Fibroblast of mammary gland (primary cell): ENCODE measurements around the gene CRADD.
A peak's percentile ranks its signal among the peaks of the same experiment; 100 is the strongest.
"Not testable (repeated sequence)": the region's sequence is repeated elsewhere in the genome, so short reads cannot be mapped to it uniquely, and the experiment has no call there.

ENCODE experiments used
- DNase-seq: peaks from one replicate; pipeline ENCODE4 v3.0.0-alpha.2; 2010; ENCODE audit warnings: low read depth
- H3K4me3 ChIP-seq: 2 replicates; pipeline ENCODE4 v1.5.1; 2011; ENCODE audit warnings: low read depth, mild to moderate bottlenecking, low read length, moderate library complexity; ENCODE audit not compliant: control insufficient read depth
- TF ChIP-seq, protein P1 (sequence below): conservative IDR thresholded peaks from 2 replicates; pipeline ENCODE4 v1.5.1; 2011; ENCODE audit warnings: low read depth, low read length, inconsistent platforms; ENCODE audit not compliant: control insufficient read depth, insufficient read depth

Gene CRADD

GRCh38 chr12:93639406-93639805 is 37.8 kb upstream of the CRADD start:
- DNase-seq = no peak
- TF ChIP-seq, protein P1, sequence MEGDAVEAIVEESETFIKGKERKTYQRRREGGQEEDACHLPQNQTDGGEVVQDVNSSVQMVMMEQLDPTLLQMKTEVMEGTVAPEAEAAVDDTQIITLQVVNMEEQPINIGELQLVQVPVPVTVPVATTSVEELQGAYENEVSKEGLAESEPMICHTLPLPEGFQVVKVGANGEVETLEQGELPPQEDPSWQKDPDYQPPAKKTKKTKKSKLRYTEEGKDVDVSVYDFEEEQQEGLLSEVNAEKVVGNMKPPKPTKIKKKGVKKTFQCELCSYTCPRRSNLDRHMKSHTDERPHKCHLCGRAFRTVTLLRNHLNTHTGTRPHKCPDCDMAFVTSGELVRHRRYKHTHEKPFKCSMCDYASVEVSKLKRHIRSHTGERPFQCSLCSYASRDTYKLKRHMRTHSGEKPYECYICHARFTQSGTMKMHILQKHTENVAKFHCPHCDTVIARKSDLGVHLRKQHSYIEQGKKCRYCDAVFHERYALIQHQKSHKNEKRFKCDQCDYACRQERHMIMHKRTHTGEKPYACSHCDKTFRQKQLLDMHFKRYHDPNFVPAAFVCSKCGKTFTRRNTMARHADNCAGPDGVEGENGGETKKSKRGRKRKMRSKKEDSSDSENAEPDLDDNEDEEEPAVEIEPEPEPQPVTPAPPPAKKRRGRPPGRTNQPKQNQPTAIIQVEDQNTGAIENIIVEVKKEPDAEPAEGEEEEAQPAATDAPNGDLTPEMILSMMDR = no peak
- no peak overlapping the region for H3K4me3 ChIP-seq

DNA sequence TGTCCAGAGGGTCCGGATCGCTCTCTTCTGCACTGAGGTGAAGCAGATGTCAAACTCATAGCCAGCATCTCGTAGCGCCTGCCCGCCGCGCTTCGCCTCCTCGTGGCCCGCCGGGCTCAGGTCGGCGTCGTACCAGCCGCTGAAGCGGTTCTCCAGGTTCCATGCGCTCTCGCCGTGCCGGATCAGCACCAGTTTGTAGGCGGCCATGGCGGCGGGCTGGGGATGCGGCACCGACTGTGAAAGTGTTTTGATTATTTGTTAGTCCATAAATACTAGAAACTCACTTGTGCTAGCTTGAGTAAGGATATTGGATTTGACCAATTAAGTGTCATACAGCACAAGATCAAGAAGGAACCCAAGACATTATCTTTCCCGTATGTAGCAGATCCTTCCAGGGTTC is 35.8 kb upstream of the CRADD start:
- H3K4me3 ChIP-seq, DNase-seq: not testable (repeated sequence)

DNA sequence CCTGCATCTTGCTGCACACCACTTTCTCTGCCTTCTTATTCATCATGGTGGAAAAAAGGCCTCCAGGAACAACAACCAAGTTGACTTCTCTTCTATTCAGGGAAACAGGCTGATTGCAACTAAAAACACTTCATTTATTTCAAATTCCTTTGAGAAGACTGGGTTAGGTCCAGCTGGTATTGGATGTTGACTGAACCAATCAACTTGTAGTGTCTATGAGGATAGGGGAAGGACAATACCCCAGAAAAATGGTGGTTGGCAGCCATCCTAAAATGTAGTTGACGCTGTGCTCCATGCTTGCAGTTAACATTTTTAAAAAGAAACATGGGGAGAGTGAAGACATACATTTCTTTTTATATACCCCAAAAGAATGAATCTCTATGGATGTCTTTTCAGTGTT is 34.4 kb upstream of the CRADD start:
- TF ChIP-seq, protein P1 = no peak
- DNase-seq = no peak
- no peak overlapping the region for H3K4me3 ChIP-seq

DNA sequence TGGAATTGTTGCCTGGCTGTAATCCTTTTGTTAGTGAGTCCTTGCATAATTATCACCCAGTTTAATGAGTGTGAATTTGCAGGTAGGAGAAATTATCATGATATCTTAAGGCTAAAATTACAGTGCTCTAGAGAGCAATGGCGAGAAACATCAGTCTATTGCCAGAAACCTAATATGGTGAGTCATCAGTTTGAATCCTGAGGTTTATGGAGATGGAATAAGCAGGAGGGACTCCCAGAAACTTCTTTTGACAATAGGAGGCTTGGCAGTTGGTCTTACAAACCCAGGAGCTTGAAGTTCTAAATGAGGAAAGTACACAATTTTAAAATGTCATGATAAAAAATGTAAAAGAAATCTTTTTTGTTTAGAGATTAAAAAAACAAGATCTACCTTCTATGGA is 31.5 kb upstream of the CRADD start:
- no peak overlapping the region for H3K4me3 ChIP-seq
- TF ChIP-seq, protein P1 = no peak
- DNase-seq = peak; percentile 57

GRCh38 chr12:93650626-93651025 is 26.5 kb upstream of the CRADD start:
- TF ChIP-seq, protein P1 = no peak

DNA sequence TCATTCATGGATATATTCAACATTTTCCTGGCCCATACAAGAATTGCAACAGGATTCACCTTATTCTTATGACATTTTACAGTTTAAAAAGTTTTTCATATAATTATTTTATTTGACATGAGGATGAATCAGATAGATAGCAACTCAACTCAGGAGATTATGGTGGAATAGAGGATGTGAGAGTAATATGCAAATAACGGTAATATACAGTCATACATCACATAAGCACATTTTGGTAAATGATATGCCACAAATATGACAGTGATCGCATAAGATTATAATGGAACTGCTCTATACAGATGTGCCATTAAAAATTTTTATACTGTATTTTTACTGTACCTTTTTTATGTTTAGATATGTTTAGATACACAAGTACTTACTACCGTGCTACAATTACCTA is 24.1 kb upstream of the CRADD start:
- TF ChIP-seq, protein P1 = no peak
- H3K4me3 ChIP-seq = no peak overlapping the region
- no peak for DNase-seq

More at GRCh38 chr12:93650626-93651025, 26.5 kb upstream of the CRADD start:
- no peak for DNase-seq
- no peak overlapping the region for H3K4me3 ChIP-seq

DNA sequence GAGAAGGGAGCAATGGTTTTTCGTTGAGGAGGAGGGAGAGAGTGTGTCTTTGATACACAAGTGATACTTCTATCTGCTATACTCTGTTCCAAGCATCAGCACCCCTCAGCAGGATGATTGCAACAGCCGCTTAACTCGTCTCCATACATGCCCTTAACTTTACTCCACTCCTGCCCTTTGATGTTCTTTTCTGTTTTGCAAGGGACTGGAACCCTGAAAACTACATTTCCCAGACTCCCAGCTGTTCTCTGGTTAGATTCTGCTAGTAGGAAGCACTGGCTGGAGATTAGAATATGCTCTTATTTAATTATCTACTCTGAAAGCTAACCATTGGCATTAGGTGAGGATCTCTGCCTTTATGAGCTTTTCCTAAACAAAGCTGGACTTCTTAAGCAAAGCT is 23.5 kb upstream of the CRADD start:
- H3K4me3 ChIP-seq = no peak overlapping the region
- TF ChIP-seq, protein P1 = no peak
- DNase-seq = no peak
